Measurements from ENCODE around the gene PSMG1.

DNA sequence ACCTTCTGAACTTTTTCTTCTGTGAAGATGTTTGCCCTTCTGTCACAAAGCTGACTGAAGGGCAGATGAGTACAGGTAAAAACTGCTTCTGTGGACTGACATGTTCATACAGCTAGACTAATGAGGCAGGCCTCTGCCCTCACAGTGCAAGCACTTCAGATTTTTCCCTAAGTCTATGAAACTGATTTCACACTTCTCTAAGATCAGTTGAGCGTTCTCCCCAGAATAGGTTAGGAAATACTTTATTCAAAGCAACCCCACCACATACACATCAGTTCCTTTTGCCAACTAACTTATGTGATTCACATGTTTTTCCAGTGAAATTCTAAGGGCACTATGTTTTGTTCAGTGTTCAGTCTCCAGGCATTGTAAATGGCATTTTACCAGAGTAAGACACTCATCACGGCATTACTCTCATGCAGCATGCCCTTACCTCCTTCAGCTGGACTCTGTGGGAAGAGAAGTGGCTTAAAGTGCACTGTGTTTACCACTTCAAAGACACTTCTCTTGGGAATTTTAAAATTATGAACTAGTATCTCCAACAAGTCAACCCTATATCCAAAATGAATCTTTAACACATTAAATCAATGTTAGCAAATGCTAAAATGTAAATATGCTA, 5.4 kb upstream of the PSMG1 start:
- TF ChIP-seq HDAC6 (IDR thresholded peaks at IDR 0.05; ENCODE audit: low read depth, low read length): no peak
- no peak for TF ChIP-seq EP300 (IDR thresholded peaks at IDR 0.05; ENCODE audit: borderline replicate concordance in 1 of 2, low read depth in 2 of 2, low read length in 2 of 2)
- TF ChIP-seq, protein P1, sequence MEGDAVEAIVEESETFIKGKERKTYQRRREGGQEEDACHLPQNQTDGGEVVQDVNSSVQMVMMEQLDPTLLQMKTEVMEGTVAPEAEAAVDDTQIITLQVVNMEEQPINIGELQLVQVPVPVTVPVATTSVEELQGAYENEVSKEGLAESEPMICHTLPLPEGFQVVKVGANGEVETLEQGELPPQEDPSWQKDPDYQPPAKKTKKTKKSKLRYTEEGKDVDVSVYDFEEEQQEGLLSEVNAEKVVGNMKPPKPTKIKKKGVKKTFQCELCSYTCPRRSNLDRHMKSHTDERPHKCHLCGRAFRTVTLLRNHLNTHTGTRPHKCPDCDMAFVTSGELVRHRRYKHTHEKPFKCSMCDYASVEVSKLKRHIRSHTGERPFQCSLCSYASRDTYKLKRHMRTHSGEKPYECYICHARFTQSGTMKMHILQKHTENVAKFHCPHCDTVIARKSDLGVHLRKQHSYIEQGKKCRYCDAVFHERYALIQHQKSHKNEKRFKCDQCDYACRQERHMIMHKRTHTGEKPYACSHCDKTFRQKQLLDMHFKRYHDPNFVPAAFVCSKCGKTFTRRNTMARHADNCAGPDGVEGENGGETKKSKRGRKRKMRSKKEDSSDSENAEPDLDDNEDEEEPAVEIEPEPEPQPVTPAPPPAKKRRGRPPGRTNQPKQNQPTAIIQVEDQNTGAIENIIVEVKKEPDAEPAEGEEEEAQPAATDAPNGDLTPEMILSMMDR (IDR thresholded peaks at IDR 0.05; ENCODE audit: control extremely low read depth in 1 of 3, insufficient read depth in 1 of 3, low read depth in 1 of 3, low read length in 3 of 3): no peak
- no peak for TF ChIP-seq SIN3A (conservative IDR thresholded peaks at IDR 0.05 in 1 of 2, IDR thresholded peaks at IDR 0.05 in 1 of 2; ENCODE audit: low read depth in 1 of 2, low read length in 2 of 2)
- no peak for TF ChIP-seq CREB1 (IDR thresholded peaks at IDR 0.05)
- no peak for TF ChIP-seq RXRA (IDR thresholded peaks at IDR 0.05; ENCODE audit: insufficient read depth, low read depth, low read length)
- TF ChIP-seq POLR2AphosphoS5 (IDR thresholded peaks at IDR 0.05; ENCODE audit: low read depth, low read length): no peak
- TF ChIP-seq HDAC2 (IDR thresholded peaks at IDR 0.05; ENCODE audit: borderline replicate concordance in 1 of 2, low read depth in 2 of 2, low read length in 2 of 2): no peak
- no peak for TF ChIP-seq POLR2A (IDR thresholded peaks at IDR 0.05; ENCODE audit: control extremely low read depth in 1 of 2, low read depth in 2 of 2, low read length in 2 of 2)
- no peak for TF ChIP-seq RAD21 (IDR thresholded peaks at IDR 0.05 in 1 of 2, conservative IDR thresholded peaks at IDR 0.05 in 1 of 2; ENCODE audit: low read depth in 2 of 2, low read length in 2 of 2)

All from H1 (cell line).